ENCODE data around the gene LRRC55.

- TF ChIP-seq CTCF (IDR thresholded peaks at IDR 0.05; ENCODE audit: poor library complexity) (no peak), EZH2 (IDR thresholded peaks at IDR 0.05; ENCODE audit: borderline replicate concordance) (no peak)
Observed at GRCh38 chr11:57214098-57214417, 32.3 kb downstream of the LRRC55 start.

Data from hepatocyte (in vitro differentiated cells).